ENCODE measurements around the gene DCAF4L1.

- TF ChIP-seq CTCF (conservative IDR thresholded peaks at IDR 0.05; ENCODE audit: low read depth, low read length) (no peak), EZH2 (IDR thresholded peaks at IDR 0.05; ENCODE audit: borderline replicate concordance, low read depth, low read length, poor library complexity, severe bottlenecking) (no peak)
Observed at GRCh38 chr4:41992967-41993857, 11.7 kb downstream of the DCAF4L1 start.

All from A673 (cell line).